Mesendoderm (in vitro differentiated cells): ENCODE data around the gene CD300LB.
A peak's percentile ranks its signal among the peaks of the same experiment; 100 is the strongest.

Experiments
- DNase-seq: peaks from one replicate; pipeline ENCODE4 v3.0.0; 2013
- H2AK5ac ChIP-seq: 2 replicates; pipeline ENCODE4 v1.6.1; 2013; ENCODE audit warnings: low read length, inconsistent platforms
- H2BK120ac ChIP-seq: 2 replicates; pipeline ENCODE4 v1.6.1; 2013; ENCODE audit warnings: low read depth, mild to moderate bottlenecking, low read length, moderate library complexity, mixed read lengths
- H2BK15ac ChIP-seq: replicated peaks from 2 replicates; pipeline ENCODE4 v1.6.1; 2013; ENCODE audit warnings: low read depth, mild to moderate bottlenecking, moderate library complexity
- H2BK5ac ChIP-seq: 2 replicates; pipeline ENCODE4 v1.6.1; 2013; ENCODE audit warnings: low read length, inconsistent platforms
- H3K18ac ChIP-seq: 2 replicates; pipeline ENCODE4 v1.6.1; 2013; ENCODE audit warnings: mild to moderate bottlenecking, low read length, mixed read lengths
- H3K23ac ChIP-seq: one replicate; pipeline ENCODE4 v1.6.1; 2013; ENCODE audit warnings: low read length
- H3K27ac ChIP-seq: 2 replicates; pipeline ENCODE4 v1.5.1; 2013; ENCODE audit warnings: low read depth, mild to moderate bottlenecking, inconsistent platforms, low read length, moderate library complexity
- H3K27me3 ChIP-seq: 2 replicates; pipeline ENCODE4 v1.6.1; 2013; ENCODE audit warnings: low read length, control low read depth, mild to moderate bottlenecking, inconsistent platforms; ENCODE audit not compliant: insufficient read depth, poor library complexity
- H3K36me3 ChIP-seq: 2 replicates; pipeline ENCODE4 v1.6.1; 2013; ENCODE audit warnings: low read length, inconsistent platforms; ENCODE audit not compliant: control insufficient read depth, insufficient read depth
- H3K4ac ChIP-seq: one replicate; pipeline ENCODE4 v1.6.1; 2013; ENCODE audit warnings: low read depth, mild to moderate bottlenecking, low read length, moderate library complexity
- H3K4me1 ChIP-seq: 2 replicates; pipeline ENCODE4 v1.6.1; 2013; ENCODE audit warnings: low read depth, low read length, inconsistent platforms; ENCODE audit not compliant: control insufficient read depth
- H3K4me2 ChIP-seq: 2 replicates; pipeline ENCODE4 v1.6.1; 2013; ENCODE audit warnings: low read length
- H3K4me3 ChIP-seq: 2 replicates; pipeline ENCODE4 v1.5.1; 2013; ENCODE audit warnings: mild to moderate bottlenecking, low read length
- H3K56ac ChIP-seq: one replicate; pipeline ENCODE4 v1.6.1; 2013; ENCODE audit warnings: low read length
- H3K79me1 ChIP-seq: 2 replicates; pipeline ENCODE4 v1.6.1; 2013; ENCODE audit warnings: low read length, inconsistent platforms
- H3K79me2 ChIP-seq: 2 replicates; pipeline ENCODE4 v1.6.1; 2013; ENCODE audit warnings: mild to moderate bottlenecking, low read length; ENCODE audit not compliant: control insufficient read depth, insufficient read depth
- H3K9ac ChIP-seq: 2 replicates; pipeline ENCODE4 v1.6.1; 2013; ENCODE audit warnings: low read length, inconsistent platforms
- H4K5ac ChIP-seq: one replicate; pipeline ENCODE4 v1.6.1; 2013; ENCODE audit warnings: low read length
- H4K8ac ChIP-seq: one replicate; pipeline ENCODE4 v1.6.1; 2013; ENCODE audit warnings: low read depth, mild to moderate bottlenecking, control low read depth, low read length, moderate library complexity
- WGBS: extraction: QIAGEN DNeasy Blood & Tissue Kit; methylation state at CpG from one replicate; pipeline ENCODE4 v1.1.7; 2013; ENCODE audit warnings: low lambda C conversion rate, missing lambda C conversion rate; ENCODE audit not compliant: insufficient coverage; ENCODE audit errors: extremely low coverage; 5-methylcytosine and 5-hydroxymethylcytosine counted together

The CD300LB gene

GRCh38 chr17:74532115-74532514 is 840 bp upstream of the CD300LB start:
- Histone ChIP-seq H3K4me2 (no peak overlapping the region), H3K9ac (no peak overlapping the region), H3K27ac (no peak overlapping the region), H2BK15ac (no peak overlapping the region), H3K4ac (no peak overlapping the region), H3K4me3 (no peak overlapping the region), H3K79me1 (no peaks in the 10 kb centered on the region), H3K4me1 (no peaks in the 10 kb centered on the region), H3K56ac (no peak overlapping the region), H3K79me2 (no peaks in the 10 kb centered on the region), H3K36me3 (no peaks in the 10 kb centered on the region), H3K18ac (no peak overlapping the region), H2BK120ac (no peak overlapping the region), H3K23ac (no peak overlapping the region), H2AK5ac (no peak overlapping the region), H3K27me3 (no peaks in the 10 kb centered on the region), H2BK5ac (no peak overlapping the region), H4K5ac (no peak overlapping the region), H4K8ac (no peak overlapping the region)
- no CpG with 5 or more reads among the region's 10 CpGs for WGBS
- DNase-seq, result peak; percentile 39

GRCh38 chr17:74530831-74531150 is 484 bp downstream of the CD300LB start:
- H3K36me3 ChIP-seq, result no peaks in the 10 kb centered on the region
- H3K79me2 ChIP-seq, result no peaks in the 10 kb centered on the region
- no peak overlapping the region for H3K23ac ChIP-seq
- no peak overlapping the region for H2BK15ac ChIP-seq
- no peak overlapping the region for H4K5ac ChIP-seq
- H3K4me2 ChIP-seq, result no peak overlapping the region
- no peak overlapping the region for H3K27ac ChIP-seq
- H2BK120ac ChIP-seq, result no peak overlapping the region
- H3K56ac ChIP-seq, result no peak overlapping the region
- no peak for DNase-seq
- no CpG with 5 or more reads among the region's 5 CpGs for WGBS
- H3K4me3 ChIP-seq, result no peak overlapping the region
- H4K8ac ChIP-seq, result no peak overlapping the region
- H3K9ac ChIP-seq, result no peak overlapping the region
- no peaks in the 10 kb centered on the region for H3K27me3 ChIP-seq
- no peak overlapping the region for H3K18ac ChIP-seq
- no peak overlapping the region for H3K4ac ChIP-seq
- no peak overlapping the region for H2BK5ac ChIP-seq
- no peak overlapping the region for H2AK5ac ChIP-seq
- H3K4me1 ChIP-seq, result no peaks in the 10 kb centered on the region
- H3K79me1 ChIP-seq, result no peaks in the 10 kb centered on the region

GRCh38 chr17:74529243-74529642 is 2.0 kb downstream of the CD300LB start:
- Histone ChIP-seq H3K27me3 (no peaks in the 10 kb centered on the region), H3K4me1 (no peaks in the 10 kb centered on the region), H3K79me1 (no peaks in the 10 kb centered on the region), H4K5ac (no peak overlapping the region), H2BK120ac (no peak overlapping the region), H2BK5ac (no peak overlapping the region), H3K4ac (no peak overlapping the region), H3K4me3 (no peak overlapping the region), H3K27ac (no peak overlapping the region), H2BK15ac (no peak overlapping the region), H3K36me3 (no peaks in the 10 kb centered on the region), H3K9ac (no peak overlapping the region), H4K8ac (no peak overlapping the region), H3K18ac (no peak overlapping the region), H2AK5ac (no peak overlapping the region), H3K79me2 (no peaks in the 10 kb centered on the region), H3K23ac (no peak overlapping the region), H3K56ac (no peak overlapping the region), H3K4me2 (no peak overlapping the region)
- no CpG with 5 or more reads among the region's 5 CpGs for WGBS
- DNase-seq, result no peak

- no peak overlapping the region for H3K27ac ChIP-seq
- H3K4me3 ChIP-seq, result no peak overlapping the region
- no peak overlapping the region for H3K23ac ChIP-seq
- H2BK120ac ChIP-seq, result no peak overlapping the region
- H3K4me1 ChIP-seq, result no peaks in the 10 kb centered on the region
- no peak overlapping the region for H3K9ac ChIP-seq
- no peak overlapping the region for H2AK5ac ChIP-seq
- H3K27me3 ChIP-seq, result no peaks in the 10 kb centered on the region
- no peak overlapping the region for H4K8ac ChIP-seq
- H3K36me3 ChIP-seq, result no peaks in the 10 kb centered on the region
- no peak for DNase-seq
- H3K56ac ChIP-seq, result no peak overlapping the region
- H3K18ac ChIP-seq, result no peak overlapping the region
- no peak overlapping the region for H2BK15ac ChIP-seq
- WGBS, result no CpG with 5 or more reads among the region's 8 CpGs
- no peak overlapping the region for H3K4me2 ChIP-seq
- H3K79me1 ChIP-seq, result no peaks in the 10 kb centered on the region
- H4K5ac ChIP-seq, result no peak overlapping the region
- no peak overlapping the region for H2BK5ac ChIP-seq
- no peak overlapping the region for H3K4ac ChIP-seq
- H3K79me2 ChIP-seq, result no peaks in the 10 kb centered on the region
Measured at GRCh38 chr17:74528491-74529199, 2.6 kb downstream of the CD300LB start.

GRCh38 chr17:74527756-74528155 is 3.5 kb downstream of the CD300LB start:
- Histone ChIP-seq H3K4me1 (no peaks in the 10 kb centered on the region), H2BK5ac (no peak overlapping the region), H2BK120ac (no peak overlapping the region), H3K9ac (no peak overlapping the region), H3K79me2 (no peaks in the 10 kb centered on the region), H3K4me2 (no peak overlapping the region), H3K56ac (no peak overlapping the region), H2AK5ac (no peak overlapping the region), H3K4ac (no peak overlapping the region), H4K8ac (no peak overlapping the region), H3K27ac (no peak overlapping the region), H3K36me3 (no peaks in the 10 kb centered on the region), H3K18ac (no peak overlapping the region), H3K27me3 (no peaks in the 10 kb centered on the region), H4K5ac (no peak overlapping the region), H3K23ac (no peak overlapping the region), H3K79me1 (no peaks in the 10 kb centered on the region), H3K4me3 (no peak overlapping the region), H2BK15ac (no peak overlapping the region)
- no CpG with 5 or more reads among the region's 8 CpGs for WGBS
- DNase-seq, result no peak

- Histone ChIP-seq H2BK5ac (no peak overlapping the region), H2BK15ac (no peak overlapping the region), H3K36me3 (no peaks in the 10 kb centered on the region), H4K8ac (no peak overlapping the region), H3K4me2 (no peak overlapping the region), H3K4me1 (no peaks in the 10 kb centered on the region), H3K27me3 (no peaks in the 10 kb centered on the region), H3K4me3 (no peak overlapping the region), H3K23ac (no peak overlapping the region), H2AK5ac (no peak overlapping the region), H3K4ac (no peak overlapping the region), H3K56ac (no peak overlapping the region), H2BK120ac (no peak overlapping the region), H3K79me1 (no peaks in the 10 kb centered on the region), H3K18ac (no peak overlapping the region), H3K27ac (no peak overlapping the region), H3K79me2 (no peaks in the 10 kb centered on the region), H4K5ac (no peak overlapping the region), H3K9ac (no peak overlapping the region)
- WGBS, result no CpG with 5 or more reads among the region's 5 CpGs
- DNase-seq, result no peak
Measured at GRCh38 chr17:74527081-74527480, 4.2 kb downstream of the CD300LB start.
